ENCODE measurements around the gene OXA1L. TPM values are rescaled to one million over a fixed set of nuclear protein-coding genes. Genes with fewer than 3 reads are reported as not detected.
A peak's percentile ranks its signal among the peaks of the same experiment; 100 is the strongest.
"Not testable (repeated sequence)": the region's sequence is repeated elsewhere in the genome, so short reads cannot be mapped to it uniquely, and the experiment has no call there.

OXA1L gene
- total and polyA plus RNA-seq, 2 donors from 2014 or later = 80.8 to 101 TPM

GRCh38 chr14:22792158-22792557 is 25.7 kb downstream of the OXA1L start:
- Histone ChIP-seq H3K9ac (ENCODE audit: low read length in 3 of 3) (no peak overlapping the region), H3K27me3 (ENCODE audit: control insufficient read depth, insufficient read depth, low read length) (no peaks in the 10 kb centered on the region), H3K9me3 (ENCODE audit: control insufficient read depth in 2 of 3, insufficient read depth in 1 of 3, low read length in 3 of 3) (no peaks in the 10 kb centered on the region), H3K4me1 (ENCODE audit: control insufficient read depth in 2 of 3, insufficient read depth in 2 of 3, low read depth in 1 of 3, low read length in 3 of 3) (peaks cover 0 to 10% (median 9%) of the 10 kb centered on the region in 3 donors), H3K4me3 (ENCODE audit: low read length in 3 of 3) (no peak overlapping the region), H3K27ac (ENCODE audit: low read depth in 2 of 2, low read length in 2 of 2) (no peak overlapping the region), H3K36me3 (ENCODE audit: control insufficient read depth in 2 of 3, insufficient read depth in 3 of 3, low read length in 3 of 3) (no peaks in the 10 kb centered on the region)
- no peak for TF ChIP-seq CTCF (IDR thresholded peaks at IDR 0.05; ENCODE audit: borderline replicate concordance, extremely low read depth, insufficient read depth)
- DNase-seq = no peak
- intact Hi-C loops (cut with DNase I) = no loop called here
- no peak for FAIRE-seq

GRCh38 chr14:22793550-22793949 is 27.1 kb downstream of the OXA1L start:
- peaks cover 0 to 17% (median 14%) of the 10 kb centered on the region in 3 donors for H3K4me1 ChIP-seq (ENCODE audit: control insufficient read depth in 2 of 3, insufficient read depth in 2 of 3, low read depth in 1 of 3, low read length in 3 of 3)
- H3K9me3 ChIP-seq (ENCODE audit: control insufficient read depth in 2 of 3, insufficient read depth in 1 of 3, low read length in 3 of 3); H3K9ac ChIP-seq (ENCODE audit: low read length in 3 of 3); DNase-seq; FAIRE-seq; H3K36me3 ChIP-seq (ENCODE audit: control insufficient read depth in 2 of 3, insufficient read depth in 3 of 3, low read length in 3 of 3); intact Hi-C loops (cut with DNase I); H3K27me3 ChIP-seq (ENCODE audit: control insufficient read depth, insufficient read depth, low read length); H3K4me3 ChIP-seq (ENCODE audit: low read length in 3 of 3): not testable (repeated sequence)
- H3K27ac ChIP-seq (ENCODE audit: low read depth in 2 of 2, low read length in 2 of 2) = peak overlapping the region in 1 of 2 donors; percentile 53

DNA sequence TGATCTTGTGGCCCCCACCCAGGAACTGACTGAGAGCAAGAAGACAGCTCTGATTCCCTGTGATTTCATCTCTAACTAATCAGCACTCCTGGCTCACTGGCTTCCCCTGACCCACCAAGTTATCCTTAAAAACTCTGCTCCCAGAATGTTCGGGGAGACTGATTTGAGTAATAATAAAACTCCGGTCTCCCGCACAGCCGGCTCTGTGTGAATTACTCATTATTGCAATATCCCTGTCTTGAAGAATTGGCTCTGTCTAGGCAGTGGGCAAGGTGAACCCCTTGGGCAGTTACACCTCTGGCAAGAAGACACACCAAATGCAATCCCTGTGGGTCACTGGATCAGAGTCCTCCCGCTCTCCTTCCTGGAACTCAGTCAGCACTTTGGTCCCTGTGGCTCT is 27.5 kb downstream of the OXA1L start:
- Histone ChIP-seq H3K27me3 (ENCODE audit: control insufficient read depth, insufficient read depth, low read length) (no peaks in the 10 kb centered on the region), H3K9me3 (ENCODE audit: control insufficient read depth in 2 of 3, insufficient read depth in 1 of 3, low read length in 3 of 3) (no peaks in the 10 kb centered on the region), H3K27ac (ENCODE audit: low read depth in 2 of 2, low read length in 2 of 2) (peak overlapping the region; percentile 50 to 53), H3K36me3 (ENCODE audit: control insufficient read depth in 2 of 3, insufficient read depth in 3 of 3, low read length in 3 of 3) (no peaks in the 10 kb centered on the region), H3K4me1 (ENCODE audit: control insufficient read depth in 2 of 3, insufficient read depth in 2 of 3, low read depth in 1 of 3, low read length in 3 of 3) (peaks cover 0 to 21% (median 17%) of the 10 kb centered on the region in 3 donors), H3K9ac (ENCODE audit: low read length in 3 of 3) (no peak overlapping the region), H3K4me3 (ENCODE audit: low read length in 3 of 3) (no peak overlapping the region)
- intact Hi-C loops (cut with DNase I) = no loop called here
- no peak for DNase-seq
- no peak for FAIRE-seq
- TF ChIP-seq CTCF (IDR thresholded peaks at IDR 0.05; ENCODE audit: borderline replicate concordance, extremely low read depth, insufficient read depth) = no peak

DNA sequence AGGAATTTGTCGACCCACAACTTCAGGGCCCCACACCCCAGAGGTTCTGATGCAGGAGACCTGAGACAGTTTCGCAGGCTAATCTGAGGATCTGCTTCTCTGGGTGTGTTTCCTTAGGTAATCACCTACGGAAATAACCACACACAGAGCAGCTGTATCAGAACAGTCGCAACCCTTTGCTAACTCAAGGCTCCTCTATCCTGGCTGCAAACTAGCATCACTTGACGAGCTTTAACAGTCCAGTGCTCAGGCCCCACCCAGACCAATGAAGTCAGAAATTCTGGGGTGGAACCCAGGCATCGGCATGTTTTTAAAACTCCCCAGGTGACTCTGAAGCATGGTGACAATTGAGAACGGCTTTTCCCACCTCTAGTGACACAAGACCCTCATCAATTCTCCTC is 28.1 kb downstream of the OXA1L start:
- intact Hi-C loops (cut with DNase I) = no loop called here
- peak overlapping the region; percentile 50 to 53 for H3K27ac ChIP-seq (ENCODE audit: low read depth in 2 of 2, low read length in 2 of 2)
- H3K27me3 ChIP-seq (ENCODE audit: control insufficient read depth, insufficient read depth, low read length) = no peaks in the 10 kb centered on the region
- H3K4me1 ChIP-seq (ENCODE audit: control insufficient read depth in 2 of 3, insufficient read depth in 2 of 3, low read depth in 1 of 3, low read length in 3 of 3) = peaks cover 0 to 22% (median 19%) of the 10 kb centered on the region in 3 donors
- H3K9ac ChIP-seq (ENCODE audit: low read length in 3 of 3) = no peak overlapping the region
- H3K4me3 ChIP-seq (ENCODE audit: low read length in 3 of 3) = no peak overlapping the region
- H3K36me3 ChIP-seq (ENCODE audit: control insufficient read depth in 2 of 3, insufficient read depth in 3 of 3, low read length in 3 of 3) = no peaks in the 10 kb centered on the region
- DNase-seq (peak in 1 of 5 donors; percentile 51), FAIRE-seq (no peak)
- H3K9me3 ChIP-seq (ENCODE audit: control insufficient read depth in 2 of 3, insufficient read depth in 1 of 3, low read length in 3 of 3) = no peaks in the 10 kb centered on the region
- no peak for TF ChIP-seq CTCF (IDR thresholded peaks at IDR 0.05; ENCODE audit: borderline replicate concordance, extremely low read depth, insufficient read depth)

Measured in kidney (tissue), 14 donors.